Measurements from ENCODE around the gene GAR1.
A peak's percentile ranks its signal among the peaks of the same experiment; 100 is the strongest.
"Not testable (repeated sequence)": the region's sequence is repeated elsewhere in the genome, so short reads cannot be mapped to it uniquely, and the experiment has no call there.

The GAR1 gene

DNA sequence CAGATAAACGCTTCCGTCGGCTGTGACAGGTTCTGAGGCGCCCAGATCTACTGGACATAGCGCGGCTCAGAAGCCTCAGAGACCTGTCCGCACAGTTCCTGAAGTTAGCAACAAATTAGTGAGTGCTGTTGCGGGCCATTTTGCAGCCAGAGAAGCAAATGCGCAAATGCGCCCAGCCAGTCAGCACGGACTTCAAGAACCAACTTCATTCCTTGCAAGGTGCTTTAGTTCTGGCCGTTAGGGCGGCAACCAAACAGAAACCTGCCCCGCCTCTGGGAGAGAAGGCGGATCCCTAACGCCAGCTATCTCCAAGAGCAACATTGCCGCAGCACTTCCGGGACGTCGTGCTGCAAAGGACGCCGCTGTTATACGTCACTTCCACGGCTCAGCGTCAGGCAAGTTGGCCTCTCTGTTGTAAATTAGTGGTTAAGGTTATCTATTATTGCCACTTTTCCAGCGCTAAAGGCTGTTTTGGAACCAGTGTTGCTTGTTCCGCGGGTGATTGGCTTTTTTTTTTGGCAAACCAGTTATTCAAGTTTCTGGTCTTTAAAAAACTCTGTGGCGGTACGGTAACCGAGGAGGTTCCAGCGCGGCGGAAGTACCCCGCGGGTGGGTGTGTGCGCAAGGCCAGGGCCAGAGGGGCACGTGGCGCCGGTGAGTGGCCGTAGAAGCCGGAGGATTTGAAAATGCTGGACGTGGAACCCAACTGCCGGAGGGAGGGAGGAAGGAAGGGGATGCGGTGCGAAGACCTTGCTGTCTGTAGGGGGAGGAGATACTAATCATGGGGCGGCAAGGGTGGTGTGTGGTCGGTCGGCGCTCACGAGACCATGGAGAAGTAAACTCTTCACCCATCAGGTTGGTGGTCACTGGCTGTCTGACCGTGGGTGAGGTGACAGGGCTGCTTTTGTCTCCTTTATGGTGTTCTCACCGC lies at the start of gene GAR1:
Gene GAR1 (plus strand): TSS at position 612 of the 931 bp plus-strand sequence. CDS start 403 bp downstream, outside the sequence.
- DNase-seq (ENCODE audit: low read depth) = peak; percentile 80

- DNase-seq (ENCODE audit: low read depth) = not testable (repeated sequence)
Measured at GRCh38 chr4:109782092-109782491, 33.5 kb upstream of the GAR1 start.

DNA sequence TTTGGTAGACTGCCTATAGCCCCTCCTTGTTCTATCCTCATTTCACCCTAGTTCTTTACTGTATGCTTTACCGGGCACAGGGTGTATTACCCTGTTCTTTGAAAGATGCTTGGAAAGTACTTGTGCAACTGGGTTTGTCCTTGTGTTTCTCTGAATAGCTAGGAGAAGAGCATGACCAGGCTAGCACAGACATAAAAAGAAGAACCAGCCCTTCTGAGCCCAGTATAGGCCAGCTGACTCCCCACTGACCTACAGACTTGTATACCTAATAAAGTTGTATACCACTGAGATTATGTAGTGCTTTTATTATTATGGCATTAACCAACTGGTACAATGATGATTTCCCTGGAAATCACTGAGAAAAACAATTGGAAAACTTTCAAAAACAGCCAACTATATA lies 28.7 kb upstream of the GAR1 start:
- no peak for DNase-seq (ENCODE audit: low read depth)

GRCh38 chr4:109787807-109788206 lies 27.8 kb upstream of the GAR1 start:
- no peak for DNase-seq (ENCODE audit: low read depth)

- no peak for DNase-seq (ENCODE audit: low read depth)
Measured at GRCh38 chr4:109795059-109795458, 20.5 kb upstream of the GAR1 start.

DNA sequence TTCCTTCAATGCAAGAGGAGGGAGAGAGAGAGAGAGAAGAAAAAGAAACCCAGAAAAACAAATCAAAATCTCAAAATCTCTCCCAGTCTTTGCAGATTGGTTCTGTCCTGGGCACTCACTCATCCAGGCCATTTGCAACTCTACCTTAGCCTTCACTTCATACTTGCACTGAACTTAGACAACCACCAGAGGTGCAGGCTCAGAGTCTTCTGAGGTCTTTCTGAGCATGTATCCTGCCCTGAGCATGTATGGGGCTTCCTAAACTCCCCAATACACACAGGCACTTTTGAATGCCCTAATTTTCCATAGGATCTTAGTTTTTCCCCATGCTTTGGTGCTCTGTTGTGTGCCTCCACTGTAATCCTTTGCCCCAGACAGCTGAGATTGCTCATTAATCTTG lies 16.7 kb upstream of the GAR1 start:
- no peak for DNase-seq (ENCODE audit: low read depth)

DNA sequence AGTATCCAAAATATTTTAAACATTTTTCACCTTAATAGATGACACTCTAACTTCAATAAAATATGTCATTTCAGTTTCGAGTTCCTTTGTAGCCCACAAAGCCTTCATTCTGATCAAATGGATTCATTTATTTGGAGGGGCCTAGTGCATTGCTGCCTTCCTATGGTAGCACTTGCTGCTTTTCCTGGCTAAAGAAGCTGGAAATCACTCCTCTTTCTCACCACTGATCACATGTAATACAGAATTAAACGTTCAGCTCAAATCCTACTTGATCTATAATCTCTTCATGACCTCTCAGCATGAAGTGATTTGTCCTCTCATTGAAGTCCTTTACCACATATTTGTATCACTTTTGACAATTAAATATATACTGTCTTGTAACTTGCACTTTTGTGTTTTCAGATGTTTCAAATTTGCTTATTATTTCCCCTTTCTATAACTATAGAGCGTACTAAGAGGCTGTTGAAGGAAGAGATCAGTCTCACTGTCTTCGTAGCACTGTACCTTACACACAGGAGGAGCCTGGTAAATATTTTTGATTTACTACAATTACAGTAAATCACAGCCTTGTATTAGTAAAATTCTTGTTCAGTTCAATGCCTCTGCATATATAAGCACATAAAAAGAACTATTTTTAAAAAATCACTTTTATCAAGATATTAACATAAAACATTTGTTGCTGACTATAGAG lies 14.3 kb upstream of the GAR1 start:
- DNase-seq (ENCODE audit: low read depth) = no peak

- DNase-seq (ENCODE audit: low read depth) = no peak
Measured at GRCh38 chr4:109801895-109802319, 13.7 kb upstream of the GAR1 start, which contains the start of gene CFI. Gene CFI (minus strand): TSS chr4:109801999. CDS start chr4:109801971, 28 bp downstream.

GRCh38 chr4:109803924-109804571 lies 11.5 kb upstream of the GAR1 start:
- no peak for DNase-seq (ENCODE audit: low read depth)

- DNase-seq (ENCODE audit: low read depth) = no peak
Measured at GRCh38 chr4:109809655-109810054, 5.9 kb upstream of the GAR1 start.

DNA sequence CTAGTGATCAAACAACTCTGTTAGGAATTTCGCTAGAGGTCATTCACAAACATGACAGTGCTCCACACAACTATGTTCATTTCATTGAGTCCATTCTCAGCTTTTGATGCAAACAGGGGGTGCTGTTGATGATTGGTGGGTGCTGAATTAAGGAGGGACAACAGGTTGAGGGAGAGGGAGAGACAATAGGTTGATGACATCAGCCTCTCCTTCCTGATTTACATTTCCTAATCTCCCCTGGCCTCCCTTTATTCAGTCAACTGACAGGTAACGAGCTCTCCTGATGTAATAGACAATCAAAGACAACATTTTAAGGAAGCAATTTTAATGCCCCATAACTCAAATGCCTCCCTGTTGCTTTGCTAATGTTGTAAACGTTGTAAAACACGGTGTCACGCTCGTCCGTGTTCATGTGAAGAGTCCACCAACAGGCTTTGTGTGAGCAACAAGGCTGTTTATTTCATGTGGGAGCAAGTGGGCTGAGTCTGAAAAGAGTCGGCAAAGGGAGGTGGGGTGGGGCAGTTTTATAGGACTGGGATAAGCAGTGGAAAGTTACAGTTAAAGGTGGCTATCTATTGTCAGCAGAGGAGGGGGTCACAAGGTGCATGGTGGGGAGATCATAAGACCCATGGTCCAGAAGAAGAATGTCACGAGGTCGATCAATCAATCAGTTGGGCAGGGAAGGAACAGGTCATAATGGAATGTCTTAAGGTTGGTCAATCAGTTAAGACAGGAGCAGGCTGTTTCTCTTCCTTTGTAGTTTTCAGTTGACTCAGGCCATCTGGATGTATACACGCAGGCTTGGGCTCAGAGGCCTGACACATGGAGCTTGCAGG lies 4.8 kb upstream of the GAR1 start:
- DNase-seq (ENCODE audit: low read depth) = no peak

GRCh38 chr4:109811707-109812106 lies 3.9 kb upstream of the GAR1 start:
- no peak for DNase-seq (ENCODE audit: low read depth)

DNA sequence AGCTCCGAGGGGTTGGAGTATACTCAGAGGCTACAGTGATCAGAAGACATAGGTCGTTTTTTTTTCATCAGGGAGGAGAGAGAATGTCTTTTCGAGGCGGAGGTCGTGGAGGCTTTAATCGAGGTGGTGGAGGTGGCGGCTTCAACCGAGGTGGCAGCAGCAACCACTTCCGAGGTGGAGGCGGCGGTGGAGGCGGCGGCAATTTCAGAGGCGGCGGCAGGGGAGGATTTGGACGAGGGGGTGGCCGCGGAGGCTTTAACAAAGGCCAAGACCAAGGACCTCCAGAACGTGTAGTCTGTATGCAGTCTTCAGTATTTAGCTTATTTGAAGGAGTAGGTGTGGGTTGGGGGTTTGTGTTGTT lies 500 bp downstream of the GAR1 start:
- peak; percentile 57 for DNase-seq (ENCODE audit: low read depth)

- no peak for DNase-seq (ENCODE audit: low read depth)
Measured at GRCh38 chr4:109816894-109817293, 1.3 kb downstream of the GAR1 start.

GRCh38 chr4:109818268-109818667 lies 2.7 kb downstream of the GAR1 start:
- no peak for DNase-seq (ENCODE audit: low read depth)

DNA sequence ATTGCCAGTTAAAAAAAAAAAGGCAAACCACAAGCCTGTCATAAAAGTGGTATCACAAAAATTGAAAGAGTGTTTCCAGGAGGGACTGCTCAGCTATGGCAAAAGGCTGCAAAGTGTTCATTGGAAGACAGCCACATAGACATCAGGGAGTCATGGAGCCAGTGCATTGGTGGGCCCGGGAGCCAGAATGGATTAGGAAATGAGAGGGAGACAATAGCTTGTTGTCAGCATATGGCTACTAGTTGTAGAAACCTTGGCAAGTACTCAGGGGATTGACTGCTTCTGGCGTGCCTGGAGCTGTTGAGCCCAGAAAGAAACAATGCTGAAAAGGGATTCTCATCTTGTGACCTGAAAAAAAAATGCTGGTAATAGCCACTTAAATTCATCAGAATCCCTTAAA lies 5.0 kb downstream of the GAR1 start:
- no peak for DNase-seq (ENCODE audit: low read depth)

DNA sequence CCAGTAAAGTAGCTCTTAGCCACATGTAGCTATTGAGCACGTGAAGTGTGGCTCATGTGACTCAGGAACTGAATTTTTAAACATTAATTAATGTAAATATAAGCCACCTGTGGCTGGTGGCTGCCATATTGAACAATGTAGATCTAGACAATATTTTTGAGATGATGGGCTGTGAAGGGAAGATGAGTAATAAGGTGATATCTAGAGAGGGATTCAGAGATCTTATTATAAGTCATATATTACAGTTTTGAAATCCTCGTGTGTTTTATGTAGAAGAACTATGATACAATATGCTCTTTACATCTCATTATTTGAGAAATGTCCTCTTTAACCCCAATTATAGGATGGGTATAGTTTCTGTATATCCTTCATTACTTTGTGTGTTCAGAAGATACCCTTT lies 5.6 kb downstream of the GAR1 start:
- no peak for DNase-seq (ENCODE audit: low read depth)

DNA sequence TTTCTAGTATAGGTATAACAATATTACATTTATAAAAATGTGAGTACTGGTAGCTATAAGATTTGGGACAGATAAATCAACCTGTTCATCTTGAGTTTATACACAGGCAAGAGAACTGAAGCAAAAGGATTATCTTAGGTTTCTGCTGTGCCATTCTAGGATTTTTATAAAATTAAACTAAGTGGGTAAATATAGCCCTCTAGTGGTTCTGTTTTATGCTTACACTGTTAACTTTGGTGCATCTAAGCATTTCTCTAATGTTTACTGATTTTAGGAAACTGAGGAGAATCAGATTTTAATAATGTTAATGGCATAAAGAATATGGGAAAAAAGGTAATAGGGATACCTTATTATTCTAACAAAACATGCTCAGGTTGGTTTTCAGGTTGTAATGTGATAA lies 11.2 kb downstream of the GAR1 start:
- no peak for DNase-seq (ENCODE audit: low read depth)

DNA sequence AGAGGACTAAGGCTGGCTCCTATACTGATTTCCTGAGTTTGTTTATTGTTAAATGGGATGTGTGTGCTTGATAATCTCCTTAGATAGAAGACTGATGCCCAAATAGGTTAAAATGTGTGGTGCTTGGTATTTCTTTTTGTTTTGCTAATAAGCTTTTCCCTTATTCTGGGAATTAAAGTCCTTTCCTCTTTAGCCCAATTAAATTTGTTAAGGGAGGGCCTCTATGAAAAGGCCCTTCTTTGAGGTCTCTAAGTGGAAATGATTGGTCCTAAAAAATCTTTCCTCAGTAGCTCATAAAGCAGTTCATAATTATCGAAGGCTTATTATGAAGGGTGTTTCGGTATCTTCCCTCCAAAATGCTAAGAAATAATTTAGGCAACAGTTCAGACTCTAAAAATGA lies 12.1 kb downstream of the GAR1 start, which contains the start of gene RRH:
Gene RRH (plus strand): TSS at position 301 of the 400 bp plus-strand sequence. CDS start 56 bp downstream, at position 357.
- DNase-seq (ENCODE audit: low read depth) = no peak

GRCh38 chr4:109833756-109834155 lies 18.2 kb downstream of the GAR1 start:
- DNase-seq (ENCODE audit: low read depth) = no peak

DNA sequence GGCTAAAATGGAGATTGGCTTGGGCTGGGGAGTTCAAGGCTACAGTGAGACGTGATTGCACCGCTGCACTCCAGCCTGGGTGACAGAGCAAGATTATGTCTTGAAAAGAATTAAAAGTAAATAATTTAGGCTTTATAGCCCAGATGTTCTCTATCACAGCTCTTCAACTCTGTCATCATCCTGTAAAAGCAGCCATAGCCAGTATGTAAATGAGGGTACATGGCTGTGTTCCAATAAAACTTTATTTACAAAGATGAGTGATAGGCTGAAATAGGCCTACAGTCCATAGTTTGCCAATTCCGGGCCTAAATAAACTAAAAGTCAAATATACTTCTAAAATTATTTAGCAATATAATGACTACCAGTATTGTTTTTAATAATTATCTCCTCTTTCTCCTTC lies 21.4 kb downstream of the GAR1 start:
- DNase-seq (ENCODE audit: low read depth) = no peak
